T-helper 22 cell (primary cell): ENCODE measurements around the gene CCL28.
"Not testable (repeated sequence)": the region's sequence is repeated elsewhere in the genome, so short reads cannot be mapped to it uniquely, and the experiment has no call there.

Experiments
- DNase-seq: peaks from one replicate; pipeline ENCODE4 v3.0.0-alpha.2; 2020; ENCODE audit warnings: low read depth

CCL28 gene, protein sequence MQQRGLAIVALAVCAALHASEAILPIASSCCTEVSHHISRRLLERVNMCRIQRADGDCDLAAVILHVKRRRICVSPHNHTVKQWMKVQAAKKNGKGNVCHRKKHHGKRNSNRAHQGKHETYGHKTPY

DNA sequence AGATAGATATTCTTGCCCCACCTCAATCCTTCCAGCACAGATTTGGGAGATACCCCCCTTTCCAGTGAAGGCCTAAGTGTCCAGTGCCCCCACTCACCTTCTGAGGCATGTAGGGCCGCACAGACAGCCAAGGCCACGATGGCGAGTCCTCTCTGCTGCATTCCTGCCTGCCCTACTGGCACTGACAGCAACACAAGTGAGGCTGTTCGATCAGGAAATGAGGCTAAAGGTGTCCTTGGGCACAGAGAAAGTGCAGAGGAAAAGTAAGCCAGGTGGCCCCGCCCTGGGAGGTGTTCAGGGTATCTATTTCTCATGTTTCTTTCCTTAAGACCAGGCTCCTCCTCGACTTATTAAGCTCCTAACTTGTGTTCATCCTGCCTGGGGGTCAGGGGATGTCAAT is at the start of gene CCL28:
Gene CCL28 (minus strand): TSS at position 236 of the 400 bp plus-strand sequence. CDS start 75 bp downstream, at position 161.
- DNase-seq, result no peak

DNA sequence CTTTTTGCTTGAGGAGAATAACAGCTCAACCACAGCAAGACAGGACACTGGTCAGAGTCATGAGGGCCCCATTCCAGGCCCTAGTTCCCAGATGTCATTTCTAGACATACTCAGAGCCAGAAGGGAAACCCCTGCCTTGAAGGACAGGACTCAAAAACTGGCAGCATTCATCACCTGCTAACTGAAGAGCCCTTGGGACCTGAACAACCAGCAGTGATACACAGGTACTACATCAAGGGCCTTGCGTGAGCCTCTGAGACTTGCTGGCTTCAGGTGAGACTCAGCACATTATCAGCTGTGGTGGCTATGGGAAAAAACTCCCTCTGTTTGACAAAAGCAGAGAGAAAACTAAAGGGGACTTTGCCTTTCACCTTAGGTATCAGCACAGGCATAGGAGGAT is 48.9 kb upstream of the CCL28 start:
- DNase-seq, result no peak

DNA sequence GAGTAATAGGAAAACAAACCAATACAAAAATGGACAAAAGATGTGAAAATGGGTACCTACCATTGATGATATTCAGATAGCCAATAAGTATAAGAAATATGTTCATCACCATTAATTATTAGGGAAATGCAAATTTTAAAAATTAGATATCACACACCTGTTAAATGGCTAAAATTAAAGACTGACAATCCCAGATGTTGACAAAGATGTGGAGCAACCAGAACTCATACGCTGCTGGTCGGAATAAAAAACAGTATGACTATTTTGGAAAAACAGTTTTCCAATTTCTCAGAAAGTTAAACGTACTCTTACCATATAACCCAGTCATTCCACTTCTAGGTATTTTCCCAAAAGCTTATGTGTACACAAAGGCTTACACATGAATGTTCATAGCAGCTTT is 44.4 kb upstream of the CCL28 start:
- no peak for DNase-seq

DNA sequence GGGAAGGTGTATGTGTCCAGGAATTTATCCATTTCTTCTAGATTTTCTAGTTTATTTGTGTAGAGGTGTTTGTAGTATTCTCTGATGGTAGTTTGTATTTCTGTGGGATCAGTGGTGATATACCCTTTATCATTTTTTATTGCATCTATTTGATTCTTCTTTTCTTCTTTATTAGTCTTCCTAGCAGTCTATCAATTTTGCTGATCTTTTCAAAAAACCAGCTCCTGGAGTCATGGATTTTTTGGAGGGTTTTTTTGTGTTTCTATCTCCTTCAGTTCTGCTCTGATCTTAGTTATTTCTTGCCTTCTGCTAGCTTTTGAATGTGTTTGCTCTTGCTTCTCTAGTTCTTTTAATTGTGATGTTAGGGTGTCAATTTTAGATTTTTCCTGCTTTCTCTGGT is 29.4 kb upstream of the CCL28 start:
- not testable (repeated sequence) for DNase-seq

DNA sequence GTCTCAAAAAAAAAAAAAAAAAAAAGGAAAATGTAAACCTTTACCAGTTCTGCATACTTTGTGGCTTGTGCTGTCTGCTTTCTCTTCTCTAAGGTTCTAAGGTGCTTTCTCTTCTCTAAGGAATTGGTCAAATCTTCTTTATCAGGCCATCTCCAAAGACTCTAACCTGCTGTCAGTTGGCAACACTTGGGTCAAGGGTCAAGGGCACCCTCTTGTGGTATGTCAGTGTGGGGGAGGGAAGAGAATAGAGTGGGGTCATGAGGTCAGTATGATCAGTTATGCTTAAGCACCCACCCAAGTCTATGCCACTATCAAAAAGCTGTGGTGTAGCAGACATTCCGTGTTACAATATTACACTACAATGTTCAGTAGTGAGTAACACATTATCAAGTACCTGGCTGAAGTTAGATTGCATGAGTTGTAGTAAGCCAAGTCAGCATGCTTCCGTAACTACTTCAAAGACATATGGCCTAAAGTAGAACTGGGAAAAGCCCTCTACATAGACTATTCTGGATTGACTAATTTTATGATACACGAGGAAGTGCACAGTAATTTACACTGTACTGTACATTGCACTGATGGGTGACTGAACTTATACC is 25.0 kb upstream of the CCL28 start:
- no peak for DNase-seq

DNA sequence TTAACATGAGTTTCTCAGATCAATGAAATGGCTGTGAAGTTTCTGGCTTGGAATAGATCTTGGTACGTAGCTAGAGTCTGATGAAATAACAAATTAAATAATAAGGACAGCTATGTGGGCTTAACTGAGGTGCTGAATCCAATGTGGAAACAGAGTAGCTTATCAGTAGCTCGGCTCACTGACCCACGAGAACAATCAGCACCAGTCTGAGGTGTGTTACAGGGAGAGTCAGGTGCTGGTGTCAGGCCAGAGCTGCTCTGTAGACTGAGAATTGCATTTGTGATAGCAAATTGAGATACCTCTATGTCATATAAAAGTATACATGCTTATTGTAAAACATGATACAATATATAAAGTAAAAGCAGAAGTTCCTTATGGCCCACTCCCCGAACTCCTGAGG is 21.2 kb upstream of the CCL28 start:
- DNase-seq, result no peak

DNA sequence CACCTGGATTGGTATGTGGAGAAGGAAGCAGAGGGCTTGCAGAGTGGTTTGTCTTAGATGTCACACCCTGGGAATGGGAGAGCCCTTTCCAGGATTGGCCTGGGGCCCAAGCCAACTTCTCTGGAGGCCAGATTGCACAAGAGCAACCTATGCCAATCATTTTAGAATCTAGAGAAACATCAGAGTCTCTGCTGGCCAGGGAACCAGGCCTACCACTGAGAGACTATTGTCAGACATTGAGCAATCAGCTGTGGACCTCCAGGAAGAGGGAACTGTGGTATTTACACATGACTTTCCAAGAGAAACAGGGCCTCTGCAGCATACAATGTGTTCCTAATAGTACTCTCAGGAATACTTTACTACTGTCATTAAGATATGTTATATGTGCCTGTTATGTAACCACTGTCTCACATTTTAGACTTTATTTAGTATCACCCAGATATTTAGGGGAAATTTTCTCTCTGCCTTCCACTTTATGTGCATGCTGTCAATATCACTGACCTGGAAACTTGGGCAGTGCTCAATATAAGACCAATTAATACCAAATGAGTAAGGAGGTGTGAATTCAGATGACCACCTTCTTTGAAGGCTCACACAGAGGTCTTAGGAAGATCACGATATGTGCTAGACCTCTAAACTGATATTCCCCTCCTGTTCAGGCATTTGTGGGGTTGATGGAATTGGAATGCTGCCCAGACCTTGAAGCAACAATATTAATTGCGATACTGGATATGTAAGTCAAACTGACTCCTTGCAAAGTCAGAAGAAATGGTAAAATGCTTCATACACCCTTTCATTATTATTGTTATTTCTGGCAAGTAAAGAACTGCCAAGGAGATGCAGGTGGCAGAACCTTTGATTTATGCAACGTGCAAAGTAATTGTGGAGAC is 20.5 kb upstream of the CCL28 start:
- DNase-seq, result no peak

DNA sequence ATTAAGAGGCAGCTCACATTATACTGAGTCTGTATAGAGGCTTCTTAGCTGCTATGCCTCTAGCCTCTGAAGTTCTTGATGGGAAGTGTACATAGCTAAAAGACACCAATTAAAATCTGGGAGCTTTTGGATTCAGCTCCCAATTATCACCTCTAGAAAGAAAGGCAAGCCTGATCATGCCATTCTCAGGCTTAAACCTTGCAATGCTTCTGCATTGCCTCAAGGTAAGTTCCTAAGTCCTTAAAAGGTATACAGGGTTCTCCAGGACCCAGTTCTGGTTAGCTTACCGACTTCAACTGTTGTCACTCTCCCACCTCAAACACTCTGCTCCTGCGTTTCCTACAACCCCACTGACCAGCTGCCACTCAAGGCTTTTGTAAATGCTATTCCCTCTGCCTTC is 17.5 kb upstream of the CCL28 start:
- no peak for DNase-seq

DNA sequence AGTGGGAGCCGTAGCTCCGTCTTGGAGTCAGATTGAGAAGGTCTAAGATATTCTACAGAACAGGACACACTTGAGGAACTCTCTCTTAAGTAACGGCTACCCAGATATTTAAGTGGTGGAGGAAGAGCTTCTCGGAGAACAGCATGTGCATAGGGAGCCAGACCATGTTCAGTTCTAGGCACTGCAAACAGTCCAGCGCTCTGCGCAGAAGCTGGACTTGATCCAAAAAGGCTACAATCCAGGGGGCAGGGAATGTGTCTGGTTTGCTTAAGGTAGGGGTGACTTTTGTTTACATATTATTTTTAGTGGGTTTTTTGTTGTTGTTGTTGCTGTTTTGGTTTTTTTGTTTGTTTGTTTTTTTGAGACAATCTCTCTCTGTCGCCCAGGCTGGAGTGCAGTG is 16.8 kb upstream of the CCL28 start:
- DNase-seq, result no peak

DNA sequence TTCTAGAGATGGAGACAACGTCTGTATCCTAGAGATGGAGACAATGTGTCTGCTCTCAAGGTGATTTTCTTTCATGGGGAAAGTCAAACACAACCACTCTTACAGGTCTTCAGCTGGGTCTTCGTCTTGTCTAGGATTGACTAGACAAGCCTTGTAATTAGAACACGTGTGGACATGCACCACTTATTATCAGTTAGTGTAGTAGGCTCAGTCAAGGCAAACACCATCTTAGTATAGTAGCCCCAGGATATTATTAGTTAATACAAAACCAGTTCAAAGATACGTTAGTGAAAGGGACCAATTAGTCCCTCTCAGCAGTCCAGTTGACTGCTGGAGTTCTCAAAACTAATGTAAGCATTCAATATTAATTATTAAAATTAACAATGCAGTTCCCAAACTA is 15.1 kb upstream of the CCL28 start:
- no peak for DNase-seq

DNA sequence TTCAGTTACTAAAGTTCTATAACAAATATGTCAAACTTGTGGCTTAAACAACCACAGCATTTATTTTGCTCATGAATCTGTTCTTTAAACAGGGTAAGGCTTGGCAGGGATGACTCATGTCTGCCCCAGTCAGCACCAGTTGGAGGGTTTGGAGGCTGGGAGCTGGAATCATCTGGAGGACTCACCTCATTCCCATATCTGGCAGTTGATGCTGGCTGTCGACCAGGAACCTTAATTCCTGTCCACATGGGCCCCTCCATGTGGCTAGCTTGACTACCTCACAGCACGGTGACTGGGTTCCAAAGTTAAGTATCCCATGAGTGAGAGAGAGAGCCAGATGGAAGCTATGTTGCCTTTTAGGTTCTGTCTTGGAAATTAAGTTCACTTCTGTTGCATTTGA is 13.8 kb upstream of the CCL28 start:
- DNase-seq, result no peak

DNA sequence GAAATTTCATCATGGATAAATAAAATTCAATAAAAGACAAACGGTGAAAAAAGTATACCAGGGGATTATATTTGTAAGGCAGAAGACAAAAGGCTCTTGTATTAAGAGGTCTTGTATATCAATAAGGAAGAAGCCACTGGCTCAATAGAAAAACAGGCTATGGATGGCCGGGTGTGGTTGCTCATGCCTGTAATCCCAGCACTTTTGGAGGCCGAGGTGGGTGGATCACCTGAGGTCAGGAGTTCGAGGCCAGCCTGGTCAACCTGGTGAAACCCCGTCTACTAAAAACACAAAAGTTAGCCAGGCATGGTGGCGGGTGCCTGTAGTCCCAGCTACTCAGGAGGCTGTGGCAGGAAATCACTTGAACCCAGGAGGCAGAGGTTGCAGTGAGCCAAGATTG is 10.9 kb upstream of the CCL28 start:
- not testable (repeated sequence) for DNase-seq

DNA sequence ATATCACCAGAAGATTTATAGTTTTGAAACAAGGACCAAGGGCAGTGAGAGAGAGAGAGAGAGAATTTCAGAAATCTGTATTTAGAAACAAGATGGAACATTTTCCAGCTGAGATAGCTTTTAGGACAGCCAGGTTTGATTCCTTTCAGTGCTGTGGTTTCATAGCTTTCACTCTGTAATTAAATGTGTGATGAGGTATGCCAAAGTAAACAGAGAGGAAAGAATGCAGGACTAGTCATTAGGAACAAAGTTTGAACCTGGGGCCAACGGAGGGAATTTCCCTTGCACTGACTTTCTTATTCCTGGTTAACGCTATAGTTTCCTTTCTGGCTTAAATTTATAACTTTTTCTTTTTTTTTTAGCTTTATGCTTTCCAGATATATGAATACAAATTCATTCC is 10.0 kb upstream of the CCL28 start:
- DNase-seq, result no peak

DNA sequence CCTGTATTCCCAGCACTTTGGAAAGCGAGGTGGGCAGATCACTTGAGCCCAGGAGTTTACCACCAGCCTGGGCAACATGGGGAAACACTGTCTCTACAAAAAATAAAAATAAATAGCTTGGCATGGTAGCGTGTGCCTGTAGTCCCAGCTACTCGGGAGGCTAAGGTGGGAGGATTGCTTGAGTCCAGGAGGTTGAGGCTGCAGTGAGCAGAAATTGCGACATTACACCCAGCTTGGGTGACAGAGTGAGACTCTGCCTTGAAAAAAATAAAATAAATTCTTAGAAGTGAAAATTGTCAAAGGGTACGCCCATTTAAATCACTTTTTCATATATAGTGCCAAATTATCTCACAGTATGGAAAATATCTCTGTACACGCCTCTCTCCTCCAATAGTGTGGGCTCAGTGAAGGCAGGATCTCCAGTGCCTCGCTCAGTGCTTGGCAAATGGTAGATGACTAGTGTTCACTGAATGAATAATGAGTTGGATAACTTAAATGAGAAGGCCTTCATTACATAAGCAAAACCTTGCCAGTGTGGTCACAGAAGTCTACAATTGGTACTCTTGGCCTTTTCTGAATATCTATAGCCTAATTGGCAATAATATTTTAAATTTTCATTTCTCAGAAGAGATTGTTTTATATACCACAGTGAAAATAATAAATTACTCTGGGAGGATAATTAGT is 9.4 kb upstream of the CCL28 start:
- DNase-seq, result no peak

DNA sequence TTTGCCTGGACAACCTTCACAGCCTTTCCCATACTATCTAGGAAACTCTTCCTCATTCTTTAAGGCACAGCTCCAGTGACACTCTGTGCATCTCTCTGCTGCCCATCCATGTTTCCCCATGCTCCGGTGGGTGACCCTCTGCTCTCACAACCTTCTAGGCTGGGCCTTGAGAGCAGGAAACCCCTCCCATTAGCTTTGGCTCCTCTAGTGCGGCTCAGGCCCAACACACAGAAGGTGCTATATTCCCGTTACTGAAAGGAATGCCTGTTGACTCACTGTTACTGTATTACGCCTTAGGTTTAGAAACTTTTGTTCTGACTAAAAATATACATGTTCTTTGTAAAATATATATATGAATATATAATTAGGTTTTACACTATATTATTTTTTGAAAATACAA is 8.1 kb upstream of the CCL28 start:
- no peak for DNase-seq

DNA sequence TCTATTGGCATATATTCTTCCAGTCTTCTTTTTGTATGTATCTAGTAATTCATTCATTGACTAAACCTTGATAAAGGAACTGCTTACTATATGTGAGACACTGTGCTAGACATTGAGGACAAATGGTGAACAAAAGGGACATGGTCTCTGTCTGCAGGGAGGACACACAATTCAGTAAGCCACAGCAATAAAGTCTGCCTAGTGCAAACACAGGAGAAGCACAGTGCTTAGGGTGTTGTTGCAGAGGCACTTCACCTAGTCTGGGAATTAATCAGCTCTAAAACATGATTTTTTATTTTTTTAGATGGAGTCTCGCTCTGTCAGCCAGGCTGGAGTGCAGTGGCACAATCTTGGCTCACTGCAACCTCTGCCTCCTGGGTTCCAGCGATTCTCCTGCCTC is 6.4 kb upstream of the CCL28 start:
- DNase-seq, result no peak

DNA sequence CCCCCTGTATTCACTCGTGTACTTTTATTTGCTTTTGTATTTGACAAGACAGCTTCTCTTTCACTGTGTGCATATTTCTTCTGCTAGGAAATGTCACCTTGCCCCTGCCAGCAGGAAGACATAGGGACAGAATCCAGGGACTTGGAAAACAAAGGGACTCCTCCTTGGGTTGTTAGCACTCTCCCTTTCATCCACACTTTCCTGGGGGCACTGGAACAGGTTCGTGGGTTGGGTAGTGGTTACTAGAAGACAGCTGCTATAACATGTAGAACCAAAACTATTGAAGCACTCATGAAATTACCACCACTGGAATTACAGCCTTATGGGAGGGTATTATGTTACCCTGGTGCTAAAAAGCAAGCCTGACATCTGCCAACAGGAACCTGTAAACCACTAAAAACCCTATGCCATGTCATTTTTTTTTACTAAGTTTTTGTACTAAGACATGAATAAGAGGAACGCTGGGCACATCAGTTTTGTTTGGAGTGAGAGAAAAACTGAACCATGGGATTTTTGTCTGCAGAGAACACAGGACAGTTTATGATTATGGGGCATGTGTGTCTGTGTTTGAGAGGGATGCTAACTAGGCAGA is 4.7 kb upstream of the CCL28 start:
- no peak for DNase-seq

DNA sequence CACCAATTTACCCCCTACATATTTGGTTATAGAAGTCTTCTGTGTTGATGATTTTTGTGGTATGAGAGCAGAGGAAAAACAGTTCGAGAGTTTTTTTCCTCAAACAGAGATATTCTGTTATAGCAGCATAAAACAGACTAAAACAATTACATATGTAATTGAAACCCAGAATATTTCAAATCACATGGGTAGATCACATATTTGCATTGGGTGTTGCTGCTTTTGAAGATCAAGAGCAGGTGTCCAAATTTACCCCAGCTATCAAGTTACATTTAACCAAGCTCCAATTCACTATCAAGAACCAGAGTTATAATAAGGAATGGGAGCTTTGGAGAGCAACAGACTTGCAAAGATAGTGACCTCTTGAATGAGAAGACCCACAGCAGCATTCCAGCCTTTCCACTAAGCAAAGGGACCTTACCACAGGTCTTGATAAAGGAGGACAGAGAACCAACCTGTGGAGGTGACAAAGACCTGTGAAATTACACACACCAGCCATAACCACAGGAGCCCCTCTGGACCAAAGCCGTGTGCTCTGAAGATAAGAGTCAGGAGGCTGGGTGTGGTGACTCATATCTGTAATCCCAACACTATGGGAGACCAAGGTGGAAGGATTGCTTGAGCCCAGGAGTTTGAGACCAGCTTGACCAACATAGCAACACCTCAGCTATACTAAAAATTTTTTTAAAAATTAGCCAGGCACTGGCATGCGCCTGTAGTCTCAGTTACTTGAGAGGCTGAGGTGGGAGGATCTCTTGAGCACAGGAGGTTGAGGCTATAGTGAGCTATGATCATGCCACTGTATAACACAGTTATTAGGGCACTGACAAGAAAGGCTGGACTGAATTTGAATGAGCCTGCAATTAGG is 4.0 kb upstream of the CCL28 start:
- DNase-seq, result no peak

DNA sequence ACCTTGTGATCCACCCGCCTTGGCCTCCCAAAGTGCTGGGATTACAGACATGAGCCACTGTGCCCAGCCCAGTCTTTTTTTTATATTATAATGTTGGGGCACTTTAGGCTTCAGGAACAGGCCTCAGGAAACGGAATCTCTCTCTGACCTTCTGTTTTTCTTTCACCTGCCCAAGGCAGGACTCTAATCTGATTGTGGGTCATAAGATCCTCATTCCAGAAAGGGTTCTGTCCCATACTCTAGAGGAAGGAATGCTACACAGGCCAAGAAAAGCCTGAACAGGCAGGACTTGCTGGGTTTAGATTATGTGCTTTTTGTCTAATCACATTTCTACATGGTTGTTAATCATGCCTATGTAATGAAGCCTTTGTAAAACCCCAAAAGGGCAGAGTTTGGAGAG is 1.8 kb upstream of the CCL28 start:
- DNase-seq, result no peak

DNA sequence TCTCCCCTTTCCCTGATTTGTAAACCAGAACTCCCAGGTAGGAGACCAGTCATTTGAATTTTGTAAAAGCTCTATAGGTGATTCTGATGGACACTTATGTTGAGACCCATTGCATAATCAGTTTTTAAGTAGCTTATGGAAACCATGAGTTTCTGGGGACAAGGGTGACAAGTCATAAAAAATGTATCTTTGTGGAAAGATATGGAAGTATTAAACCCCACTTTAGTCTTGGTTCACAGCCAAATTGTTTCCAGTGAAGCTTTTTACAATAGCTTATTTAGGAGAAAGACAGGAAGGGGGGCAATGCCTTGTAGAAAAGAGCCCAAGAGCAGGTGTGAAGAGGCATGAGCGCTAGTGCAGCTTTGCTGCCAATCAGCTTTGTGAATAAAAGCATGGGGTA is 453 bp upstream of the CCL28 start:
- no peak for DNase-seq

DNA sequence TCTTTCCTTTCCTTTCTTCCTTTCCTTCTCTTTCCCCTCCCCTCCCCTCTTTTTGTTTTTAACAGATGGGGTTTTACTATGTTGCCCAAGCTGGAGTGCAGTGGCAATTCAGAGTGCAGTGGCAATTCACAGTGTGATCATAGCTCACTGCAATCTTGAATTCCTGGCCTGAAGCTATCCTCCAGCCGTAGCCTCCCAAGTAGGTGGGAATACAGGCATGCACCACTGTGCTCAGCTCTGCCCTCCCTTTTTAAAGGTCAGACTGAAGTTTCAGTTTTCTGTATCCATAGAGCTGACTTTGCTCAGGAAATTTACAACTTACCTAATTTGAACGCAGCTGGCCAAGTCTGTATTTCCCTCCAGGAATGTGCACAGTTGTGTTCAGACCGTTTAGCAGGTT is 696 bp downstream of the CCL28 start:
- DNase-seq, result no peak

DNA sequence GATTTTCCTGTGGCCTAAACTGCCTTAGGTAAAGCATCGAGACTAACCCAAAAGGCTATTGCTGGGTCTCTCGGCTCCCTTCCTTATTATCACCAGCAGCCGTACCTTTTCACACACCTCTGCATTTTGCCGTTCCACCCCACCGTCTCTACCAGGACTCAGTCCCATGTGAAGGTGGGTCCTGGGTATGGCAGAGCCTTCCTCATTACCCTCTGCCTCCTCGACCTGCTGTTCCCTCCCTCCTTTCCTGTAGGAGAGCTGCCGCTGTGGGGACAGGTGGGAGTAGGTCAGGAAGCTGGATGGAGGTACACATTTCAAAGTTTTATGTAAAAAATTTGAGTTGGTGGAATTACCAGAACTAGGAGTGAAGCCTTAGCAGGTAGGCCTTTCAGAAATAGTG is 1.8 kb downstream of the CCL28 start:
- no peak for DNase-seq
